CD4-positive, CD25-positive, alpha-beta regulatory T cell (primary cell): ENCODE results near the gene TTYH3. TPM values are rescaled to one million over a fixed set of nuclear protein-coding genes. Genes with fewer than 3 reads are reported as not detected.

Experiments
- ATAC-seq, 2 donors: fragments of 150-1000 bp; cut with Tn5 transposase; one replicate each; pipeline ENCODE4 v1.10.0; 2021; ENCODE audit warnings: low read depth in 2 of 2, moderate number of reproducible peaks in 2 of 2, moderate library complexity in 1 of 2
- DNase-seq, 3 donors: peaks; one replicate each; pipeline versions ENCODE4 v3.0.0 to v3.0.0-alpha.2; 2012 to 2022; ENCODE audit warnings: mixed read lengths in 1 of 3
- H3K27ac ChIP-seq: one replicate; pipeline ENCODE4 v1.7.0; 2013; ENCODE audit warnings: mild to moderate bottlenecking, low read length; ENCODE audit not compliant: insufficient read depth, poor library complexity, severe bottlenecking
- H3K27me3 ChIP-seq: one replicate; pipeline ENCODE4 v1.7.0; 2013; ENCODE audit warnings: low read length; ENCODE audit not compliant: control insufficient read depth, insufficient read depth
- H3K36me3 ChIP-seq: one replicate; pipeline ENCODE4 v1.7.0; 2013; ENCODE audit warnings: mild to moderate bottlenecking, low read length, moderate library complexity; ENCODE audit not compliant: control insufficient read depth, insufficient read depth
- H3K4me1 ChIP-seq: 2 replicates; pipeline ENCODE4 v1.7.0; 2013; ENCODE audit warnings: mild to moderate bottlenecking, low read length; ENCODE audit not compliant: insufficient read depth, control insufficient read depth, poor library complexity, severe bottlenecking
- H3K4me3 ChIP-seq: one replicate; pipeline ENCODE4 v1.7.0; 2013; ENCODE audit warnings: low read depth, mild to moderate bottlenecking, low read length, moderate library complexity
- H3K9me3 ChIP-seq, 2 experiments: 1 replicate in 1 of 2; 2 replicates in 1 of 2; pipeline ENCODE4 v1.7.0; 2013; ENCODE audit warnings: low read length in 2 of 2, mild to moderate bottlenecking in 1 of 2, moderate library complexity in 1 of 2; ENCODE audit not compliant: control insufficient read depth in 2 of 2
- H3K27ac Mint-ChIP-seq, 3 donors: one replicate each; pipeline ENCODE4 v1.8.0; 2020 to 2022; ENCODE audit warnings: mild to moderate bottlenecking in 3 of 3, mixed read lengths in 3 of 3, moderate library complexity in 2 of 3
- H3K27me3 Mint-ChIP-seq: one replicate; pipeline ENCODE4 v1.8.0; 2022; ENCODE audit warnings: mild to moderate bottlenecking, mixed read lengths
- H3K36me3 Mint-ChIP-seq: one replicate; pipeline ENCODE4 v1.8.0; 2020; ENCODE audit warnings: mixed read lengths
- H3K4me1 Mint-ChIP-seq, 4 donors: one replicate each; pipeline ENCODE4 v1.8.0; 2020 to 2022; ENCODE audit warnings: mixed read lengths in 4 of 4, mild to moderate bottlenecking in 1 of 4
- H3K4me3 Mint-ChIP-seq, 4 donors: one replicate each; pipeline ENCODE4 v1.8.0; 2020 to 2022; ENCODE audit warnings: mild to moderate bottlenecking in 4 of 4, mixed read lengths in 4 of 4, moderate library complexity in 3 of 4
- H3K9me3 Mint-ChIP-seq, 7 donors: one replicate each; pipeline ENCODE4 v1.8.0; 2020 to 2022; ENCODE audit warnings: mixed read lengths in 7 of 7, mild to moderate bottlenecking in 3 of 7, moderate library complexity in 2 of 7
- polyA plus RNA-seq, 4 donors: library from polyadenylated mRNA; unstranded; fragments of 300-500 nt; fragmentation: Illumina TruSeq; gene quantifications; one replicate each; pipeline ENCODE4 v1.2.3, GENCODE V29; 2021
- total RNA-seq: library from RNA; stranded (reverse); gene quantifications from one replicate; pipeline ENCODE4 v1.2.3, GENCODE V29; 2022

TTYH3 gene
- total and polyA plus RNA-seq, 5 donors from 2014 or later: 0.56 to 20.0 (median 1.4) TPM

DNA sequence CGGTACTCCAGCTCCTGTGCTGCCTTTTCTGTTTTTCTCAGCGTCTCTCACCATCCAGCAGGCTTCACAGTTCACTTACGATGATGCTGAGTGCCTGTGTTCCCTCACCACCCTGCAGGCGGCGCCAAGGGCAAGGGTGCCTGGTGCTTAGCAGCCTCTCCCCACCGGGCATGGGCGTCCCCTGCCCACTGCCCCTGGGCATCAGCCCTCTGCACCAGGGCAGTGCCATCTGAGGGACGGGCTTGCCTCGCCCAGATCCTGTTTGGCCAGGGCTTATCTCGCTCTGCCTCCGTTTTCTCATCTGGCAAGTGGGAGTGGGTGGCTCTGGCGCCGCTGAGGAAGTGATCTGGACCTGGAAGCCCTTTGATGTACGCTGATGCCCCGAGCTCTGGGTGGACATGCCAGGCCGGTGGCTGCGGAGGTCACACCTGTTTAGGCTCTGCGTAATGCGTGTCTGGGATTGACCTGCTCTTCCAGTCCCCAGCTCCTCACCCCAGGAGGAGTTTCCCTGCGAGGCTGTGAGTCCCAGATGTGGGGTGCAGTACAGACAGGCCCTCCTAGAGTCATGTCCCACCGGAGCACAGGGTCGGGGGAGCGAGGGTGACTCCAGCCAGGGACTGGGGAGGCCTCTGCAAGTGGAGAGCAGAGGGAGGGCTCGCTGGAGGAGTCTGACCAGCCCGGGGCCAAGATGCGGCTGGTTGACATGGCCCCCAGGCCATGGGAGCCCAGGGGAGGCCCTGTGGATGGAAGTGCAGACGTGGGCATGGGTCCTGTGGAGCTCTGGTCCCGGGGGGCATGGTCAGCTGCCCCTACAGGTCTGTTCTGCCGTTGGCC is 11.8 kb downstream of the TTYH3 start:
- H3K9me3 ChIP-seq: no peaks in the 10 kb centered on the region
- H3K27me3 ChIP-seq: no peaks in the 10 kb centered on the region
- Mint-ChIP-seq H3K36me3 (no peaks in the 10 kb centered on the region), H3K4me1 (peaks cover 0 to 22% (median 8%) of the 10 kb centered on the region in 4 donors), H3K27ac (no peak overlapping the region), H3K9me3 (no peaks in the 10 kb centered on the region), H3K4me3 (no peak overlapping the region), H3K27me3 (no peaks in the 10 kb centered on the region)
- DNase-seq (no peak), ATAC-seq (no peak)
- H3K4me3 ChIP-seq: no peak overlapping the region
- H3K4me1 ChIP-seq: peaks cover 17% of the 10 kb centered on the region
- no peaks in the 10 kb centered on the region for H3K36me3 ChIP-seq
- no peak overlapping the region for H3K27ac ChIP-seq

DNA sequence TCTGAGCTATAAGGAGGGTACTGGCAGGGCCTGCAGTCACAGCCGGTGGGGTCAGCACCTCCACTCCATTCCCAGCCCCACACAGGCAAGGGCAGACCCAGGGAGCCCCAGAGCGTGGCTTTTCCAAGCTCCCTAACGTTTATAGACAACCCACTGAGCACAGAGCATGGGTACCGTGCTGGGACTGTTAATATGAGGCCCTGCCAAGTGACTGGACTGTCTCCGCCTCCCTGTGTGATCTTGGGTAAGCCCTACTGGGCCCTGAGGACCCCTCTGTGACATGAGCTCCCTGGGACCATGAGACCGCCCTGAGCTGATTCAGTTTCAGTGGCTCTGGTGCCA is 12.4 kb downstream of the TTYH3 start:
- peak overlapping the region in 1 of 4 donors; percentile 85 for H3K4me3 Mint-ChIP-seq
- peak overlapping the region in 1 of 3 donors; percentile 62 for H3K27ac Mint-ChIP-seq
- H3K9me3 ChIP-seq: no peaks in the 10 kb centered on the region
- H3K27me3 ChIP-seq: no peaks in the 10 kb centered on the region
- ATAC-seq (no peak), DNase-seq (no peak)
- H3K9me3 Mint-ChIP-seq: no peaks in the 10 kb centered on the region
- no peaks in the 10 kb centered on the region for H3K27me3 Mint-ChIP-seq
- H3K36me3 ChIP-seq: no peaks in the 10 kb centered on the region
- no peak overlapping the region for H3K4me3 ChIP-seq
- peaks cover 17% of the 10 kb centered on the region for H3K4me1 ChIP-seq
- H3K27ac ChIP-seq: no peak overlapping the region
- no peaks in the 10 kb centered on the region for H3K36me3 Mint-ChIP-seq
- H3K4me1 Mint-ChIP-seq: peaks cover 0 to 22% (median 8%) of the 10 kb centered on the region in 4 donors

DNA sequence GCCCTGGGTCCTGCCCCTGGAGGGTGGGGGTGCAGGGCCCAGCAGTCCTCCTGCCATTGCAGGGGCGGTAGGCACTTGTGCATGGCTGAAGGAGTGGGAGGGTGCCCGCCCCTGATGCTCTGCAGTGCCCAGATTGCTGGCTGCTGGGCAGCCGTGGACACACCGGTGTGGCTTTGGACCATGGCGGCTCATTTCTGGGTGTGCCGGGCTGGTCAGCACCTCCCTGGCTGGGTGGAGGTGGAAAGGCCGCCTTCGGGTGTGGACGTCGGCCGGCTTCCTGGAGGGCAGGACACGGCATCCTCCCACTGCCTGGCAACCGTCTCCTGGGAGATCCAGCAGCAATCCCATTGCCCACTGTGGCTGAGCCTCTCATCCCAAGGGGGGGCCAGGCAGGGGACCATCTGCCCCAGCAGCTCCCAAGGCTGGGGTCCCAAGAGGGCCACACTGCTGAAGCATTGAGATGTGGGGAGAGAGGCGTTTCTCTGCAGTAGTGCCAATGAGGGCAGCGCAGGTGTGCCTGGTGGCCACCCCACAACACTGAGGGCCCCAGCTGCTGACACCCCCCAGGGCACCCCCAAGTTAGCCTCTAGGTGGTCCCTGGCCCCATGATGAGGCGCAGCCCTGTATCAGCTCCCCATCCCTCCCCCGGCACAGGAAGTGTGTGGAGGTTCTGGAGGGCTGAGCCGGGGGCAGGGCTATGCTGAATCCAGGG is 12.9 kb downstream of the TTYH3 start:
- no peaks in the 10 kb centered on the region for H3K27me3 ChIP-seq
- peak; percentile 52 to 55 for ATAC-seq
- peak overlapping the region; percentile 44 for H3K4me3 ChIP-seq
- no peaks in the 10 kb centered on the region for H3K36me3 ChIP-seq
- peaks cover 17% of the 10 kb centered on the region for H3K4me1 ChIP-seq
- H3K27ac ChIP-seq: no peak overlapping the region
- H3K27me3 Mint-ChIP-seq: no peaks in the 10 kb centered on the region
- no peak for DNase-seq
- peaks cover 0 to 22% (median 8%) of the 10 kb centered on the region in 4 donors for H3K4me1 Mint-ChIP-seq
- H3K9me3 ChIP-seq: no peaks in the 10 kb centered on the region
- H3K27ac Mint-ChIP-seq: peak overlapping the region in 2 of 3 donors; percentile 67 to 82
- H3K4me3 Mint-ChIP-seq: peak overlapping the region; percentile 58 to 85 (median 74)
- H3K36me3 Mint-ChIP-seq: no peaks in the 10 kb centered on the region
- H3K9me3 Mint-ChIP-seq: no peaks in the 10 kb centered on the region

DNA sequence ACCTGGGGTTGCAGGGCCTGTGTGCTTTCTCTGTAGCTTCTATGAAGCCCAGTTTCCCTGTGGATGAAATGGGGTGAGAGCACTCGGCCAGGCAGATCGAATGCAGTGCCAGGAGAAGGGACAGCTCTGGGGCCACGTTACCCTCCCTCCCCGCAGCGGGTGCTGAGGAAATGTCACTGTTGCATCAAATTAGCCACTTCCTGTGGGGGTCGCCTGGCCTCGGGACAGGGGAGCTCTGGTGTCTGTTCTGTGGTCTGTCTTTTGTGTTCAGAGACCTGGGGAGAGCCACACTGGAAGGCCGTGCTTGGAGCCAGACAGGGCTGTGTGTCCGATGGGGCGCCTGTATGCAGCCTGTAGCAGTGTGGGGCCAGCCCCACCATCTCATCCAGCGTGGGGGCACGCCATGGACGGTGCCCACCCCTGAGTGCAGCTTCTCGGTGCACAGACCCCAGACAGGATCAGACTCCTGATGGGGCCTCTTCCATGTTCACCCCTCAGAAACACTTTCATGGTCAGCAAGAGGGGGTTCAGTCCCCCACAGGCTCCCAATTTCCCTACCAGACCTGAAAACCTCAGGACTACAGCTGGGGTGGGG is 13.6 kb downstream of the TTYH3 start:
- peak overlapping the region; percentile 44 for H3K4me3 ChIP-seq

DNA sequence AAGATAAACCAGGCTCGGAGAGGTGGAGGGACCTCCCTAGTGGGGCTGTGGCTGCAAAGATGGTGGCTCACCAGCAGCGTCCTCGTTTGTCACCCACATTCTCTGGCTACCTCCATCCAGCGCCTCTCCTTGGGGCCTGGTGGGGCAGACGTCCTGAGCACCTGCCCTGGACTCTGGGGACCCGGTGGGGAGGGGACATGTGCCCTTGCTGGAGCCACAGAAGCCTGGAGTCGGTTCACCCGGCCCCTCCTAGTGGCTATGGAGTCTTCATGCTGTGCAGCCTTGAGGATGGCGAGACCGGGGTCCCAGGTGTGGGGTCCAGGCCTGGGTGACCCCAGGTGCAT is 14.5 kb downstream of the TTYH3 start:
- H3K9me3 Mint-ChIP-seq: no peaks in the 10 kb centered on the region
- no peaks in the 10 kb centered on the region for H3K36me3 Mint-ChIP-seq
- Histone ChIP-seq H3K4me1 (peaks cover 17% of the 10 kb centered on the region), H3K4me3 (no peak overlapping the region), H3K9me3 (no peaks in the 10 kb centered on the region), H3K36me3 (no peaks in the 10 kb centered on the region), H3K27me3 (no peaks in the 10 kb centered on the region), H3K27ac (no peak overlapping the region)
- ATAC-seq (no peak), DNase-seq (no peak)
- H3K4me1 Mint-ChIP-seq: peaks cover 0 to 22% (median 8%) of the 10 kb centered on the region in 4 donors
- no peak overlapping the region for H3K27ac Mint-ChIP-seq
- peak overlapping the region in 1 of 4 donors; percentile 69 for H3K4me3 Mint-ChIP-seq
- H3K27me3 Mint-ChIP-seq: no peaks in the 10 kb centered on the region

More for the DNA sequence above, 13.6 kb downstream of the TTYH3 start:
- DNase-seq (peak in 2 of 3 donors; percentile 32 to 74), ATAC-seq (peak; percentile 45 to 56)
- H3K9me3 ChIP-seq: no peaks in the 10 kb centered on the region
- H3K36me3 Mint-ChIP-seq: no peaks in the 10 kb centered on the region
- H3K27me3 ChIP-seq: no peaks in the 10 kb centered on the region
- no peak overlapping the region for H3K27ac ChIP-seq
- peak overlapping the region; percentile 59 to 85 (median 74) for H3K4me3 Mint-ChIP-seq
- H3K4me1 ChIP-seq: peaks cover 17% of the 10 kb centered on the region
- no peaks in the 10 kb centered on the region for H3K27me3 Mint-ChIP-seq
- H3K27ac Mint-ChIP-seq: peak overlapping the region; percentile 38 to 82 (median 67)
- no peaks in the 10 kb centered on the region for H3K9me3 Mint-ChIP-seq
- H3K4me1 Mint-ChIP-seq: peaks cover 0 to 22% (median 8%) of the 10 kb centered on the region in 4 donors
- H3K36me3 ChIP-seq: no peaks in the 10 kb centered on the region

DNA sequence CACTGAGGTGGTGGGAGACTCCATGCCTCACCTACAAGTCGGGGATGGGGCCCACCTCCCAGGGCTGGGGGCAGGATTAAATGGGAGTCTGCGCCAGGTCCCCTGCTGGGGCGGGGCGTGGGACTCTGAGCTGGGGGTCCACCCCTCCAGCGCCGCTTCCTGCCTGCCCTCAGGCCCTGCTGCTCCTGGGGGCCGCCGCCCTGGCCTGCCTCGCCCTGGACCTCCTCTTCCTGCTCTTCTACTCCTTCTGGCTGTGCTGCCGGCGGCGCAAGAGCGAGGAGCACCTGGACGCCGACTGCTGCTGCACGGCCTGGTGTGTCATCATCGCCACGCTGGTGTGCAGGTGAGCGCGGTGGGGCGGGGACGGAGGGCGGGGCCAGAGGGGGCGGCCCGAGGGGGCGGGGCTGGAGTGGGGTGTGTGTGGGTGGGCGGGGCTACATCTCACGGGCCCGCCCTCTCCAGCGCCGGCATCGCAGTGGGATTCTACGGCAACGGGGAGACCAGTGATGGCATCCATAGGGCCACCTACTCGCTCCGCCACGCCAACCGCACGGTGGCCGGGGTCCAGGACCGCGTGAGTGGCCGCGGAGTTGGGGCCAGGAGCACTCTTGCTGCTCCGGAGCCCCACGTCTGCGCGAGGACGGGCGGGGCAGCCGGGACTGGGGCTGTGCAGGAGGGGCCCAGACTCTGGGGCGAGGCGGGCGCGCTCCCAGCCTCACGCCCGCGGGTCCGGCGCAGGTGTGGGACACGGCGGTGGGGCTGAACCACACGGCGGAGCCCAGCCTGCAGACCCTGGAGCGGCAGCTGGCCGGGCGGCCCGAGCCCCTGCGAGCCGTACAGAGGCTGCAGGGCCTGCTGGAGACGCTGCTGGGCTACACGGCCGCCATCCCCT is 15.1 kb downstream of the TTYH3 start:
- Histone ChIP-seq H3K36me3 (no peaks in the 10 kb centered on the region), H3K27ac (no peak overlapping the region), H3K4me1 (peaks cover 17% of the 10 kb centered on the region), H3K4me3 (no peak overlapping the region), H3K9me3 (no peaks in the 10 kb centered on the region), H3K27me3 (no peaks in the 10 kb centered on the region)
- H3K27ac Mint-ChIP-seq: no peak overlapping the region
- no peaks in the 10 kb centered on the region for H3K9me3 Mint-ChIP-seq
- no peaks in the 10 kb centered on the region for H3K36me3 Mint-ChIP-seq
- no peak for DNase-seq
- H3K4me3 Mint-ChIP-seq: no peak overlapping the region
- H3K27me3 Mint-ChIP-seq: no peaks in the 10 kb centered on the region
- no peak for ATAC-seq
- peaks cover 0 to 22% (median 8%) of the 10 kb centered on the region in 4 donors for H3K4me1 Mint-ChIP-seq

DNA sequence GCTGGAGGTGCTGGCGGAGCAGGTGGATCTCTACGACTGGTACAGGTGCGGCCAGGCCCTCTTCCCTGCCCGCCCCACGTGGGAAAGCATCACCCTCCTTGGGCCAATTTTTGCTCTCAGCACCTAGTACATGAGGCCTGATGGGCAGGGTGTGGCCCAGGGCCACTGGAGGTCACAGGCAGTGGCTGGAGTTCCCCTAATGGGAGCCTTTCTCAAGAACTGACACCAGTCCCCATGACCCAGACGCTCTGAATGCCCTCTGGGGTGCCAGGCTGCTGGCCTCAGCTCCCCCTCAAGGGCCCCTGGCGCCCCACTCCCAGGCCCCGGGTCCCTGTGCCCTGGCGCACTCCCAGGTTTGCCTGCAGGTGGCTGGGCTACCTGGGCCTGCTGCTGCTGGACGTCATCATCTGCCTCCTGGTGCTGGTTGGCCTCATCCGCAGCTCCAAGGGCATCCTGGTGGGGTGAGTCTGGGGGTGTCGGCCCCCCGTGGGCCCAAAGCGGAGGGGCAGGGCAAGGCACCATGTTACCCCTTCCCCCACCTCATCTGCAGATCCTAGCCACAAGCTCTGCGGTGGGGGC is 15.9 kb downstream of the TTYH3 start:
- H3K9me3 Mint-ChIP-seq: no peaks in the 10 kb centered on the region
- Histone ChIP-seq H3K27me3 (no peaks in the 10 kb centered on the region), H3K4me1 (peaks cover 17% of the 10 kb centered on the region), H3K27ac (no peak overlapping the region), H3K36me3 (no peaks in the 10 kb centered on the region), H3K4me3 (no peak overlapping the region), H3K9me3 (no peaks in the 10 kb centered on the region)
- no peak for ATAC-seq
- no peak overlapping the region for H3K27ac Mint-ChIP-seq
- H3K4me1 Mint-ChIP-seq: peaks cover 0 to 22% (median 8%) of the 10 kb centered on the region in 4 donors
- no peak for DNase-seq
- no peak overlapping the region for H3K4me3 Mint-ChIP-seq
- H3K27me3 Mint-ChIP-seq: no peaks in the 10 kb centered on the region
- no peaks in the 10 kb centered on the region for H3K36me3 Mint-ChIP-seq
